Stimulated activated CD4-positive, alpha-beta T cell treated with anti-CD3 and anti-CD28 coated beads, TNF-alpha, amount 100 ng/mL, for 48 hours (primary cell): ENCODE results near the gene B4GALT5.

Experiments used
- DNase-seq, 3 donors: peaks; one replicate each; pipeline ENCODE4 v3.0.0-alpha.2; 2020; ENCODE audit warnings: low read depth in 3 of 3

Gene B4GALT5

DNA sequence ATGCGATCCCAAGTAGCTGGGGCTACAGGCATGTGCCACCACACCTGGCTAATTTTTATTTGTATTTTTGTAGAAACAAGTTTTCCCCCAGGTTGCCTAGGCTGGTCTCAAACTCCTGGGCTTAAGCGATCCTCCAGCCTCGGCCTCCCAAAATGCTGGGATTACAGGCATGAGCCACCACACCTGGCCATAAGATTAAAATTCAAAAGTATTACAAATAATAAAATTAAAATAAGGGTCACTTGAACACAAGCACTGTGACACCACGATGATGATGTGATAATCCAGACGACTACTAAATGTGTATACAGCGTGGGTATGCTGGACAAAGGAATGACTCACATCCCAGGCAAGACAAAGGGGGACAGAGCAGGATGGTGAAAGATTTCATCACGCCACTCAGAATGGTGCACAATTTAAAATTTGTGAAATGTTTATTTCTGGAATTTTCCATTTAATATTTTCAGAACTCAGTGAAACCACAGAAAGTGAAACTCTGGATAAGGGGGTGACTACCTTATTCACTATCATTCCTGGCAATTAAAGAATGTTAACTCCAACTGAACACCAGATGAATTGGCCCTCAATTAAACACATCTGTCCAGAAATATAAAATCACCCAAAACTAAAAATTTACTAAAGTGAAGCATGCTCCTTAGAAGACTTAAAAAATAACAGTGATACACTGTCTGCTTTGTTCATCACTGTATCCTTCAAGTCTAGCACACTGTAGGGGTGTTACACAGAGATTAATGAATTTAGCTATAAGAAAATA, 13.1 kb downstream of the B4GALT5 start:
- no peak for DNase-seq

GRCh38 chr20:49699200-49699992, 14.3 kb downstream of the B4GALT5 start:
- peak in 1 of 3 donors; percentile 18 for DNase-seq

DNA sequence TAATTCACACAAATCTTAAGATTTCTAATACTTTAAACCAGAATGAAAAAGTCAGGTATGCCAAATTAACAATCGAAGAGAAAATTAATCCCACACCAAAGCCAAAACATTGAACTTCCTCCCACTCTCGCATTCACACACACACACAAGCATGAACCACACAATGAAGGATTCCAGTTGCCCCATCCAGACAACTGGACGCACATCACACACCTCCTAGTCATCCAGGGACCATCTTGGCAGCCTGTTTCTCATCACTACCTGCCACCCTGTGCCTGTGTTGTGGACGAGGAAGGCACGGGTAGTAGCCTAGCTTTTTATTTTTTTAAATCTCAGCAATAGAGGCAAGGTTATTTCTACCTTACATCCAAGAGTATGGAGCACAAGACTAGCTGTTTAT, 15.2 kb downstream of the B4GALT5 start:
- no peak for DNase-seq

- no peak for DNase-seq
Measured at GRCh38 chr20:49697071-49697470, 16.6 kb downstream of the B4GALT5 start.

GRCh38 chr20:49696594-49696993, 17.1 kb downstream of the B4GALT5 start:
- DNase-seq, result no peak

DNA sequence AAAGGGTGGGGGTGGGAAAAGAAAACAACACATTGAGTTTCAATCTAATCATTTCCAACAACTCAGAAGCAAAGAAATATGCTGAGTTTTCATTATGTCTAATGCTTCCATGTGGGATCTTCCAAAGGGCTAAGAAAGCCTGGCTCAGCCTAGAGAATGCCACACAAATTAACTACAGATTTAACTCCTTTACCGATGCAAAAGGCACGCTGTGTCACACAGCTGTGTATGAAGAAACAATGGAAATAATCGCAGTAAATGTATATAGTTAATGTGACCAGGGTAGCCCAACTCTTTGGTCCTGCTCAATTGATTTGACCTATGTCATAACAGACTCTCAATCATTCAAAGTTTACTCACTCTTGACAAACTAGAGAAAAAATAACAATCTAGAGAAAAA, 17.8 kb downstream of the B4GALT5 start:
- DNase-seq, result no peak

GRCh38 chr20:49694450-49695071, 19.1 kb downstream of the B4GALT5 start:
- no peak for DNase-seq

DNA sequence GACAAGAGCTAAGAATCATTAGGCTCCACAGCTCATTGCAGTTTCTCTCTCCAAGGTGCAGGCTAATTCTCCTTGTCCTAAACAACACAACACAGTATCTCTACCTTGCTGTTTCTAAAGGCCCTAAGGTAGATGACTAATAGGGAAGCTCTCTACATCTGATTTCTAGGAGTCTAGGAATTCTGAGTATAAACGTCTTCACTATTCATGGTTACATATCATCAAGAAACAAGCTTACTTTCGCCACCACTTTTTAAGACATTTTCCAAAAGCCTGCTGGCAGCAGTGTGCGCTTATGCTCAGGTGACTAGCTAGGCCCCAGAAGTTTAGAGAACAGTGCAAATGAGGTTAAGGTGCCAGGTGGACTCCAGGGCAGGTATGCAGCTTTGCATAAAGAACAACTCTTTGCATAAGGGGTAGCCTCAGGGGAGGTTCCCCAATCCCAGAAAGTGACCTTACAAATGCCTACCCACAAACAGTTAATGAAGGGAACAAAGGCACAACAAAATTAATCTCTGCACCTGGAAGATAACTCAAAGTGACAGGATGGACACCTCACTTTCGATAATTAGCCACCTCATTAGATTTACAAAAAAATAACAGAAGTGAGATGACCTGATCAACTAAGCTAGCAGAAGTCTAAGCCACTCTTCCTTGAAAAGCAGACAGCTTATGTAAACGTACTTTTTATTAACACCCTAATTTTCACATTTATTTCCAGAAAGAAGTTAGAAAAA, 20.1 kb downstream of the B4GALT5 start:
- no peak for DNase-seq

GRCh38 chr20:49692941-49693340, 20.7 kb downstream of the B4GALT5 start:
- DNase-seq, result no peak

- no peak for DNase-seq
Measured at GRCh38 chr20:49691818-49692568, 21.7 kb downstream of the B4GALT5 start.

DNA sequence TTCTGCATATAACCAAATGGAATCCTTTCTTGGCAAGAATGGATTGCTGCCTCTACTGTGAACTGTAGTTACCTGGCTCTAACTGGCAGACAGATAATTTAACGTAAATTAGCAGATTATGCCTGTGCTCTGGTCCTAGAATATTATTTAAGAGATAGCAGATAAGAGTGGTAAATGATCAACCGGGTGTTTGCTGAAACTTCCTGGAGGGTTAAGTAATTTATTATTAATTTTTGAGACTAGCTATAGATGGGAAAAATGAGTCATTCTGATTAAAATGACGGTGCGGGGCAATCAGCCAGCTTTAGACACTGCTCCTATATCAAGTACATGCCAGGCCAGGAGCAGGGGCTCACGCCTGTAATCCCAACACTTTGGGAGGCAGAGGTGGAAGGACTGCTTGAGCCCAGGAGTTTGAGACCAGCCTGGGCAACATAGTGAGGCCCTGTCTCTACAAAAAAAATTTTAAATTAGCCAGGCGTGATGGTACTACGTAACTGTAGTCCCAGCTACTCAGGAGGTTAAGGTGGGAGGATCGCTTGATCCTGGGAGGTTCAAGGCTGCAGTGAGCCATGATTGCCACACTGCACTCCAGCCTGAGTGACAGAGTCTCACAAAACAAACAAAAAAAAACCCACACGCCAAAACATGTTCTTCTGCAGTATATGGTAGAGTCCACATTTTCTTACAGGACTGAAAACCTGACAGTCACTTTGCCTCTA, 22.6 kb downstream of the B4GALT5 start:
- no peak for DNase-seq

GRCh38 chr20:49687595-49688567, 25.8 kb downstream of the B4GALT5 start:
- no peak for DNase-seq

- no peak for DNase-seq
Measured at GRCh38 chr20:49685809-49686208, 27.9 kb downstream of the B4GALT5 start.

GRCh38 chr20:49685161-49685601, 28.5 kb downstream of the B4GALT5 start:
- DNase-seq, result no peak

DNA sequence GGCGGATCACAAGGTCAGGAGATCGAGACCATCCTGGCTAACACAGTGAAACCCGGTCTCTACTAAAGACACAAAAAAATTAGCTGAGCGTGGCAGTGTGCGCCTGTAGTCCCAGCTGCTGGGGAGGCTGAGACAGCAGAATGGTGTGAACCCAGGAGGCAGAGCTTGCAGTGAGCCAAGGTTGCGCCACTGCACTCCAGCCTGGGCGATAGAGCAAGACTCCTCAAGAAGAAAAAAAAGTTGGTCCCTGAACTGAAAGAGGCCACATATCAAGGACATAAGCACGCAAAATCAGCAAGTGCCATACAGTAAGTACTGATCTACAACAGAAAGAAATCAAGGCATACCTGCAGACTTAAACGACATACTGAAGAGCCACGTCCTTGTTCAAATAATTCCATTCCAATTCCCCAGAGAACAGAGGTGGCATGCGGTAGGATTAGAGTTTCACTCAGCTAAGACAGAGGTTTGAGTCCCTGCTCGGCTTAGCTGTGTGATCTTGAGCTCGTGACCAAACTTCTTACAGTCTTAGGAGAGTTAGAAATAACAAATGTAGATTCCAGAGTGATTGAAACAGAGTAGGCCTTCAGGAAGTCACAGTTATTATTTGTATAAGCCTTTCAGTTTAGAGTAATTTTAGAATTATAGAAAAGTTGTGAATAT, 29.2 kb downstream of the B4GALT5 start:
- no peak for DNase-seq

GRCh38 chr20:49682798-49683197, 30.9 kb downstream of the B4GALT5 start:
- DNase-seq, result no peak

DNA sequence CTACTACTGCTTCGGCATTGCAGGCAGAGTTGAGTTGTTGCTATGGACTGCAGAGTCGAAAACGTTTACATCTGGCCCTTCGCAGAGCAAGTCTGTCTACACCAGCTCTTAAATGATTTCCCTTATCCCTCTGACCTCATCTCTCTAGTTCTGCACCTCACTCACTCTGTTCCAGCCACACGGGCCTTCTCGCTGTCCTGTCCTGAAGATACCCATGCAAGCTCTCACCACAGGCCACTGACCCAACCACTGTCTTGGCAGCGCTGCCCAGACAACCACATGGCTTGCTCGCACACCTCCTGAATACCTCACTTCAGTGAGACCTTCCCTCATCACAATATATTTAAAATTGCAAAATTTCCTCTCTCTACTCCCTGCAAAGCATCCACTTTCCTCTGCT, 31.4 kb downstream of the B4GALT5 start:
- no peak for DNase-seq

GRCh38 chr20:49681850-49682216, 31.8 kb downstream of the B4GALT5 start:
- DNase-seq, result no peak

DNA sequence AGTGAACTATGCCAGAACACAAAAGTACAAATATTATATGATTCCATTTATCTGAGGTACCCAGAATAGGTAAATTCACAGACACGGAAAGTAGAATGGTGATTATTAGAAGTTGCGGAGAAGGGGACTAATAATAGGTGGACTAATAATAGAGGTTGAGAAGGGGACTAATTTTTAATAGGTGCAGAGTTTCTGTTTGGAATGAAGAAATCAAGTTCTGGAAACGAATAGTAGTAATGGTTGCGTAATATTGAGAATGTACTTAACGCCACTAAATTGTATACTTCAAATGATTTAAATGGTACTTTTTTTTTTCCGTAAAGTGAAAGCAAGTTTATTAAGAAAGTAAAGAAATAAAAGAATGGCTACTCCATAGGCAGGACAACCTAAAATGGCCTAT, 33.2 kb downstream of the B4GALT5 start:
- DNase-seq, result no peak
